ENCODE data around the gene TRAPPC3L. TPM values are rescaled to one million over a fixed set of nuclear protein-coding genes. Genes with fewer than 3 reads are reported as not detected.

TRAPPC3L gene
- total and polyA plus RNA-seq, 12 donors = 0.10 to 0.57 (median 0.27) TPM; not detected in 4

DNA sequence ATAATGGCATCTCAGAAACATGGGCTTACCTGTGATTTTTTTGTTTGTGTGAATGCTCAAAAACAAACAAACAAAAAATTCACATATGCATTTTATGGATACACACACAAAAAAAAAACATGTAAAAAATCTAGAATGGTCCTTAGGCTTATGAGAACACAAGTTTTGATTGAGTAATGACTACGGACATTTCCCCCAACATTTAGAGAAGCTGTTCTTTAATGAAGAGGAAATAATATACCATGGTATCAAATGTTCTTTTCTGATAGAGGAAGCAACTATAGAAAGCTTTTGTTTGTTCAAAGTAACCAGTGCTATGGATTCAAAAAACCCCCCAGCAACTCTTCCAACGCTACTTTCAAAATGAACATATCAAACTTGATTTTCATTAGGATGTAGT, 93.0 kb downstream of the TRAPPC3L start:
- Histone ChIP-seq H3K4me1 (replicated peaks in 1 of 2) (peaks cover 0 to 11% of the 10 kb centered on the region in 2 donors), H3K36me3 (replicated peaks in 1 of 2) (no peaks in the 10 kb centered on the region), H3K27ac (no peak overlapping the region), H3K4me3 (no peak overlapping the region), H3K9me3 (replicated peaks in 1 of 3) (no peaks in the 10 kb centered on the region), H3K27me3 (no peaks in the 10 kb centered on the region)
- TF ChIP-seq, protein P1, sequence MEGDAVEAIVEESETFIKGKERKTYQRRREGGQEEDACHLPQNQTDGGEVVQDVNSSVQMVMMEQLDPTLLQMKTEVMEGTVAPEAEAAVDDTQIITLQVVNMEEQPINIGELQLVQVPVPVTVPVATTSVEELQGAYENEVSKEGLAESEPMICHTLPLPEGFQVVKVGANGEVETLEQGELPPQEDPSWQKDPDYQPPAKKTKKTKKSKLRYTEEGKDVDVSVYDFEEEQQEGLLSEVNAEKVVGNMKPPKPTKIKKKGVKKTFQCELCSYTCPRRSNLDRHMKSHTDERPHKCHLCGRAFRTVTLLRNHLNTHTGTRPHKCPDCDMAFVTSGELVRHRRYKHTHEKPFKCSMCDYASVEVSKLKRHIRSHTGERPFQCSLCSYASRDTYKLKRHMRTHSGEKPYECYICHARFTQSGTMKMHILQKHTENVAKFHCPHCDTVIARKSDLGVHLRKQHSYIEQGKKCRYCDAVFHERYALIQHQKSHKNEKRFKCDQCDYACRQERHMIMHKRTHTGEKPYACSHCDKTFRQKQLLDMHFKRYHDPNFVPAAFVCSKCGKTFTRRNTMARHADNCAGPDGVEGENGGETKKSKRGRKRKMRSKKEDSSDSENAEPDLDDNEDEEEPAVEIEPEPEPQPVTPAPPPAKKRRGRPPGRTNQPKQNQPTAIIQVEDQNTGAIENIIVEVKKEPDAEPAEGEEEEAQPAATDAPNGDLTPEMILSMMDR (IDR thresholded peaks at IDR 0.05) = no peak
- no peak for TF ChIP-seq POLR2A (IDR thresholded peaks at IDR 0.05)
- DNase-seq = no peak
- intact Hi-C loops (cut with DNase I) = no loop called here
- 76 to 86% (median 82%) methylated on average over 2 of the region's 2 CpGs for WGBS, 4 donors

DNA sequence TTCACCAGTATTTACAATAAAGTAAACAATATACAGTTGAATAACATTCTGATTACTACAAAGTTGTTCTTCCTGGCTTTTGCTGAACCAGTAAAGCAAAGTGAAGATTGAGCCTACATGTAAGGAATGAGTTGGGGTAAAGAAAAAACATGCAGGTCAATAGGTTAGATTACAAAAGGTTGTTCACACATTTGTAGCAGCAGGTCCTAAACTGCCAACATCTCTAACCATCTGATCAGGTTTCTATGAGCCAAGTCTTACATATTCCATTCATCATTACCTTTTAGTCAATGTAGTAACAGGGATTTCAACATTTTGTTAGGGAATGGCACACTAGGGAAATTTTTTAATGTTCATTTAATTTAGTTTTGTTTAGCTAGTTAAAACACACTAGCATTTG, 93.6 kb downstream of the TRAPPC3L start:
- no peak overlapping the region for H3K27ac ChIP-seq
- no peaks in the 10 kb centered on the region for H3K27me3 ChIP-seq
- DNase-seq = no peak
- no peaks in the 10 kb centered on the region for H3K9me3 ChIP-seq (replicated peaks in 1 of 3)
- peaks cover 3 to 17% of the 10 kb centered on the region in 2 donors for H3K4me1 ChIP-seq (replicated peaks in 1 of 2)
- intact Hi-C loops (cut with DNase I) = no loop called here
- no peak overlapping the region for H3K4me3 ChIP-seq
- no peaks in the 10 kb centered on the region for H3K36me3 ChIP-seq (replicated peaks in 1 of 2)
- TF ChIP-seq POLR2A (IDR thresholded peaks at IDR 0.05) = no peak
- TF ChIP-seq, protein P1 (IDR thresholded peaks at IDR 0.05) = no peak

DNA sequence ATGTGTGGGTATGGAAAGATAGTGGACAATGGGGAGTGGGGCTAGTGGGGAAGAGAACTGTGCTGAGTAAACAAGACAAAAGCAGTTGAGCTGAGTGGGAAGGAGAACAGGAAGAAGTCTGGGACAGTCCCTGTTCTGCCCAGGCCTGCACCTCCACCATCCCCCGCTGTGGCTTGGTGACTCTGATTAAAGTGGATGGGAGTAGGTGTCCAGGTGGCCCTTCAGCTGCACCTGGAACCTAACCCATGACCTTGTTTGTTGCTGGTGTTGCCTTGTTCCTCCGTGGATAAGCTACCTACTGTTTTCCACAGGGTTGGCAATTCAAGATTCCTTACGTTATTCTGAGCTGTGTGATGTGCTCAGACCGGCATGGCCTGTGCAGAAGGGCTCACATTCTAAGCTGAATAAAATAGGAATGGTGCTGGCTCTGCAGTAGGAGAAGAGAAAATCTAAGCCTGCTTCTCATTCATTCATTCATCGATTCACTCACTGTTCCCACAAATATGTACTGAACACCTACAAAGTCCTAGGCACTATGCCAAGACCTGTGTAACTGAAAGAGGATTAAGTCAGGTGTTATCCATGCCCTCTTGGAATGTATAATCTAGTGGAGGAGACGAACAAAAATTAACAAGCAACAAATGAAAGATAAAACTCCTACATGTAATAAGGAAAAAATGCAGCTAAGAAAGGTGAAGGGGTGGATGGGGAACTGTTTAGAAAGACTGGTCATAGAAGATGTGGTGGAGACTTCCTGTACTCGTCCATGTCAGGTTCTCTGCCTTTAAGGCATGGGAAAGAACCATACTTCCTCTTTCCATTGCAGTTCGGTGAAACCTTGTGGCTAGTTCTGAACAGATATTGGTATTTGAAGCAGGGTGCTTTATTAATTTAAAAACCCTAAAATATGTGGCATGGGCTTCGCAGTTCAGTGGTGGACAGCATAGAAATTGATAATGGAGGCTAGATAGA, 94.4 kb downstream of the TRAPPC3L start:
- intact Hi-C loops (cut with DNase I) = no loop called here
- DNase-seq = no peak
- H3K27ac ChIP-seq = peak overlapping the region in 1 of 5 donors; percentile 53
- no peak overlapping the region for H3K4me3 ChIP-seq
- WGBS, 4 donors = 73 to 79% (median 78%) methylated on average over 9 of the region's 9 CpGs
- peaks cover 3 to 16% of the 10 kb centered on the region in 2 donors for H3K4me1 ChIP-seq (replicated peaks in 1 of 2)
- no peak for TF ChIP-seq POLR2A (IDR thresholded peaks at IDR 0.05)
- TF ChIP-seq, protein P1 (IDR thresholded peaks at IDR 0.05) = no peak
- no peaks in the 10 kb centered on the region for H3K27me3 ChIP-seq
- no peaks in the 10 kb centered on the region for H3K9me3 ChIP-seq (replicated peaks in 1 of 3)
- no peaks in the 10 kb centered on the region for H3K36me3 ChIP-seq (replicated peaks in 1 of 2)

DNA sequence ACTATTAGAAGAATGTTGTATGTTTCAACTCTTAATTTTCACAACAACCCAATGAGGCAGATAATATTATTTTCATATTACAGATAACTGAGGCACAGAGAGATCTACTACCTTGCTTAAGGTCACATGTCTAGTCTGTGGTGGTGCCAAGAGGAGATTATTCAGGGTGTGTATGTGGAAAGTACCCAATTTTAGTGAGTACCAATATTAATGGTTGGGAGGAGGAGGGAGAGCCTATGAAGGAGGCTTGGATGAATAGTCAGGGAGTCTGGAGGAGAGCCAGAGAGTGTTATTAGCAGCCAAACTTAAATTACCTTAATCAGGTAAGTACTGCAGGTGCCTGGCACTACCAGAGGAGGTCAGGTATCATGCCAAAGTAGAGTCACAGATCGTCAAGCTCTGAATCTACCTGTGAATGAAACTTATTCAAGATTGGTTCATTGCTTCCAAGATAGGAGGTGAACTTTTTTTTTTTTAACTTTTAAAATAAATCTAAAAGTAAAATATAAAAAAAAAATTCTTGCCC, 95.2 kb downstream of the TRAPPC3L start:
- intact Hi-C loops (cut with DNase I) = no loop called here
- no peak for DNase-seq
- H3K36me3 ChIP-seq (replicated peaks in 1 of 2) = no peaks in the 10 kb centered on the region
- no peaks in the 10 kb centered on the region for H3K27me3 ChIP-seq
- H3K27ac ChIP-seq = no peak overlapping the region
- no peak overlapping the region for H3K4me3 ChIP-seq
- 76 to 89% (median 82%) methylated on average over 1 of the region's 1 CpG for WGBS, 4 donors
- peaks cover 3 to 16% of the 10 kb centered on the region in 2 donors for H3K4me1 ChIP-seq (replicated peaks in 1 of 2)
- TF ChIP-seq, protein P1 (IDR thresholded peaks at IDR 0.05) = no peak
- TF ChIP-seq POLR2A (IDR thresholded peaks at IDR 0.05) = no peak
- no peaks in the 10 kb centered on the region for H3K9me3 ChIP-seq (replicated peaks in 1 of 3)
